ENCODE results near the gene RAB22A. TPM values are rescaled to one million over a fixed set of nuclear protein-coding genes. Genes with fewer than 3 reads are reported as not detected.

Gene RAB22A
- polyA plus RNA-seq, 1 donor (not counting 4 experiments of a cell fraction or from before 2014, with no cell fraction given) = 22.9 TPM

GRCh38 chr20:58287638-58288037, 21.9 kb upstream of the RAB22A start:
- TF ChIP-seq EZH2 (IDR thresholded peaks at IDR 0.05; ENCODE audit: low read length) = no peak
- TF ChIP-seq CTCF (optimal IDR thresholded peaks at IDR 0.05 in 1 of 3, IDR thresholded peaks at IDR 0.05 in 1 of 3, conservative IDR thresholded peaks at IDR 0.05 in 1 of 3; ENCODE audit: extremely low read depth in 1 of 3, insufficient read depth in 2 of 3, low read length in 3 of 3) = no peak
- Histone ChIP-seq H3K9ac (ENCODE audit: control insufficient read depth, extremely low read depth, insufficient read depth, low read length) (no peak overlapping the region), H2AFZ (ENCODE audit: control insufficient read depth, low read length) (no peak overlapping the region), H3K27me3 (ENCODE audit: control insufficient read depth, extremely low read depth, insufficient read depth, low read length) (no peaks in the 10 kb centered on the region), H4K20me1 (ENCODE audit: control insufficient read depth, extremely low read depth, insufficient read depth, low read length) (no peaks in the 10 kb centered on the region), H3K27ac (ENCODE audit: control insufficient read depth, insufficient read depth, low read length) (no peak overlapping the region), H3K4me1 (ENCODE audit: control insufficient read depth, extremely low read depth, insufficient read depth, low read length) (no peaks in the 10 kb centered on the region), H3K79me2 (ENCODE audit: control insufficient read depth, insufficient read depth, low read length) (peaks cover 40% of the 10 kb centered on the region), H3K9me3 (ENCODE audit: control insufficient read depth, low read depth, low read length) (no peaks in the 10 kb centered on the region), H3K9me1 (ENCODE audit: control insufficient read depth, extremely low read depth, insufficient read depth, low read length) (peaks cover 3% of the 10 kb centered on the region), H3K4me2 (ENCODE audit: control insufficient read depth, extremely low read depth, insufficient read depth, low read depth, low read length) (no peak overlapping the region), H3K36me3 (ENCODE audit: control insufficient read depth in 2 of 2, extremely low read depth in 1 of 2, insufficient read depth in 2 of 2, low read length in 2 of 2) (peaks cover 5 to 16% of the 10 kb centered on the region in 2 experiments), H3K4me3 (ENCODE audit: control insufficient read depth in 2 of 3, extremely low read depth in 1 of 3, insufficient read depth in 2 of 3, low read depth in 1 of 3, low read length in 3 of 3) (no peak overlapping the region)
- FAIRE-seq (no peak), DNase-seq (ENCODE audit: low read depth, low spot score) (no peak)
- dilution Hi-C loops (cut with MboI; ENCODE audit: extremely low pct_ligation_motif_present, low sequenced_read_pairs) = no loop called here

GRCh38 chr20:58289143-58289542, 20.4 kb upstream of the RAB22A start:
- Histone ChIP-seq H3K27me3 (ENCODE audit: control insufficient read depth, extremely low read depth, insufficient read depth, low read length) (no peaks in the 10 kb centered on the region), H3K4me3 (ENCODE audit: control insufficient read depth in 2 of 3, extremely low read depth in 1 of 3, insufficient read depth in 2 of 3, low read depth in 1 of 3, low read length in 3 of 3) (no peak overlapping the region), H3K4me1 (ENCODE audit: control insufficient read depth, extremely low read depth, insufficient read depth, low read length) (no peaks in the 10 kb centered on the region), H3K4me2 (ENCODE audit: control insufficient read depth, extremely low read depth, insufficient read depth, low read depth, low read length) (no peak overlapping the region), H3K9me1 (ENCODE audit: control insufficient read depth, extremely low read depth, insufficient read depth, low read length) (peaks cover 3% of the 10 kb centered on the region), H3K9me3 (ENCODE audit: control insufficient read depth, low read depth, low read length) (no peaks in the 10 kb centered on the region), H3K27ac (ENCODE audit: control insufficient read depth, insufficient read depth, low read length) (no peak overlapping the region), H3K36me3 (ENCODE audit: control insufficient read depth in 2 of 2, extremely low read depth in 1 of 2, insufficient read depth in 2 of 2, low read length in 2 of 2) (peaks cover 5 to 15% of the 10 kb centered on the region in 2 experiments), H2AFZ (ENCODE audit: control insufficient read depth, low read length) (no peak overlapping the region), H3K9ac (ENCODE audit: control insufficient read depth, extremely low read depth, insufficient read depth, low read length) (no peak overlapping the region), H3K79me2 (ENCODE audit: control insufficient read depth, insufficient read depth, low read length) (peaks cover 46% of the 10 kb centered on the region), H4K20me1 (ENCODE audit: control insufficient read depth, extremely low read depth, insufficient read depth, low read length) (no peaks in the 10 kb centered on the region)
- dilution Hi-C loops (cut with MboI; ENCODE audit: extremely low pct_ligation_motif_present, low sequenced_read_pairs) = no loop called here
- TF ChIP-seq CTCF (optimal IDR thresholded peaks at IDR 0.05 in 1 of 3, IDR thresholded peaks at IDR 0.05 in 1 of 3, conservative IDR thresholded peaks at IDR 0.05 in 1 of 3; ENCODE audit: extremely low read depth in 1 of 3, insufficient read depth in 2 of 3, low read length in 3 of 3) = no peak
- TF ChIP-seq EZH2 (IDR thresholded peaks at IDR 0.05; ENCODE audit: low read length) = no peak
- FAIRE-seq (no peak), DNase-seq (ENCODE audit: low read depth, low spot score) (no peak)

All from keratinocyte (primary cell).